ENCODE data around the gene AKR1B15.

- TF ChIP-seq, protein P1, sequence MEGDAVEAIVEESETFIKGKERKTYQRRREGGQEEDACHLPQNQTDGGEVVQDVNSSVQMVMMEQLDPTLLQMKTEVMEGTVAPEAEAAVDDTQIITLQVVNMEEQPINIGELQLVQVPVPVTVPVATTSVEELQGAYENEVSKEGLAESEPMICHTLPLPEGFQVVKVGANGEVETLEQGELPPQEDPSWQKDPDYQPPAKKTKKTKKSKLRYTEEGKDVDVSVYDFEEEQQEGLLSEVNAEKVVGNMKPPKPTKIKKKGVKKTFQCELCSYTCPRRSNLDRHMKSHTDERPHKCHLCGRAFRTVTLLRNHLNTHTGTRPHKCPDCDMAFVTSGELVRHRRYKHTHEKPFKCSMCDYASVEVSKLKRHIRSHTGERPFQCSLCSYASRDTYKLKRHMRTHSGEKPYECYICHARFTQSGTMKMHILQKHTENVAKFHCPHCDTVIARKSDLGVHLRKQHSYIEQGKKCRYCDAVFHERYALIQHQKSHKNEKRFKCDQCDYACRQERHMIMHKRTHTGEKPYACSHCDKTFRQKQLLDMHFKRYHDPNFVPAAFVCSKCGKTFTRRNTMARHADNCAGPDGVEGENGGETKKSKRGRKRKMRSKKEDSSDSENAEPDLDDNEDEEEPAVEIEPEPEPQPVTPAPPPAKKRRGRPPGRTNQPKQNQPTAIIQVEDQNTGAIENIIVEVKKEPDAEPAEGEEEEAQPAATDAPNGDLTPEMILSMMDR (conservative IDR thresholded peaks at IDR 0.05): no peak
- TF ChIP-seq ZFX (IDR thresholded peaks at IDR 0.05): no peak
These were observed 23.0 kb downstream of the AKR1B15 start for GRCh38 chr7:134571746-134572461.

All from C4-2B (cell line).